Measurements from ENCODE around the gene IQGAP2. TPM values are rescaled to one million over a fixed set of nuclear protein-coding genes. Genes with fewer than 3 reads are reported as not detected.

The IQGAP2 gene
- total RNA-seq, 2 experiments from 2014 or later, result 62.7 to 72.1 TPM

DNA sequence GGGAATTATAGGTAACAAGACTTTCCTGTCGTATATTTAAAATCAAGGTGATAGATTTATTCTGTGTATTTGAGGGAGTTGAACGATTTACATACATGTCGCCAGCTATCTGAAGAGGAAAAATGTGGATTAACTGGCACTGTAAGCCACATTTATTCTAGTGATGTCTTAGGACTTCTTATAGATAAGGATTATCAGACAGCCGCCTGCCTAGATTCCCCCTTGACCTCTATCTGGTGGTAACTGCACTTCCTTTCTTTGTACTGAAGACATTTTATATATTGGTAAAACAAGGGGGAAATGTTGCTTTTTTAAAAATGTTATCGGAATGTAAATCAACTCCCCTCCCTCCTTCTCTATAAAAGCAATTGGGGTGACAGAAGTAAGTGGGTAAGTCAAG lies 259.4 kb downstream of the IQGAP2 start:
- H3K4me3 Mint-ChIP-seq, result no peak overlapping the region
- peaks cover 39% of the 10 kb centered on the region for H3K36me3 Mint-ChIP-seq (ENCODE audit: low read depth)
- POLR2A ChIA-PET, result no interaction called here
- no peak for DNase-seq
- ATAC-seq, result no peak
- H3K4me1 Mint-ChIP-seq (ENCODE audit: low read depth), result no peaks in the 10 kb centered on the region
- CTCF ChIA-PET, result interaction anchor here (1.9 kb wide), 1 partner anchor 112 kb away, joined by 6 read pairs; no protein-coding TSS in a partner anchor
- no peak overlapping the region for H3K27ac Mint-ChIP-seq
- no peaks in the 10 kb centered on the region for H3K9me3 Mint-ChIP-seq (ENCODE audit: insufficient read depth)
- H3K27me3 Mint-ChIP-seq (ENCODE audit: low read depth), result no peaks in the 10 kb centered on the region

DNA sequence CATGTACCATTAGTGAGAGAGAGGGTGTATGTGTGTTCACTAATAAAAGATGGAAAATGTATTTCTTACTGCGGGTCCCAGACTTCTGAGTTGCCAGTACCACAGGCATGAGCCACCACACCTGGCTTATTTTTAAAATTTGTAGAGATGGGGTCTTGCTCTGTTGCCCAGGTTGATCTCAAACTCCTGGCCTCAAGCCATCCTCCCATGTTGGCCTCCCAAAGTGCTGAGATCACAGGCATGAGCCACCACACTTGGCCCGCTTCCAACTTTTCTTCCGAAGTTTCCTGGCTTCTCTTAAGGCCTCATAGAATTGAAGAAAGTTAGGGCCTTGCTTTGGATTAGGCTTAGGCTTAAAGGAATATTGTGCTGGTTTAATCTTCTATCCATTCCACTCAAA lies 260.5 kb downstream of the IQGAP2 start:
- H3K27me3 Mint-ChIP-seq (ENCODE audit: low read depth), result no peaks in the 10 kb centered on the region
- CTCF ChIA-PET, result no interaction called here
- no peak overlapping the region for H3K4me3 Mint-ChIP-seq
- H3K27ac Mint-ChIP-seq, result no peak overlapping the region
- POLR2A ChIA-PET, result no interaction called here
- H3K36me3 Mint-ChIP-seq (ENCODE audit: low read depth), result peaks cover 35% of the 10 kb centered on the region
- H3K9me3 Mint-ChIP-seq (ENCODE audit: insufficient read depth), result no peaks in the 10 kb centered on the region
- no peaks in the 10 kb centered on the region for H3K4me1 Mint-ChIP-seq (ENCODE audit: low read depth)
- ATAC-seq, result no peak
- DNase-seq, result no peak

- peaks cover 35% of the 10 kb centered on the region for H3K36me3 Mint-ChIP-seq (ENCODE audit: low read depth)
- no peak for ATAC-seq
These were observed 261.0 kb downstream of the IQGAP2 start for GRCh38 chr5:76664079-76664478.

GRCh38 chr5:76667495-76667894 lies 264.4 kb downstream of the IQGAP2 start:
- CTCF ChIA-PET, result interaction anchor here (1.5 to 2.1 kb wide), 2 partner anchors 66 to 107 kb away, joined by 4 to 9 read pairs; no protein-coding TSS in a partner anchor
- peaks cover 52% of the 10 kb centered on the region for H3K36me3 Mint-ChIP-seq (ENCODE audit: low read depth)
- no peaks in the 10 kb centered on the region for H3K27me3 Mint-ChIP-seq (ENCODE audit: low read depth)
- POLR2A ChIA-PET, result no interaction called here
- no peaks in the 10 kb centered on the region for H3K9me3 Mint-ChIP-seq (ENCODE audit: insufficient read depth)
- no peaks in the 10 kb centered on the region for H3K4me1 Mint-ChIP-seq (ENCODE audit: low read depth)
- DNase-seq (no peak), ATAC-seq (no peak)
- no peak overlapping the region for H3K4me3 Mint-ChIP-seq
- H3K27ac Mint-ChIP-seq, result no peak overlapping the region

More at GRCh38 chr5:76664079-76664478, 261.0 kb downstream of the IQGAP2 start:
- POLR2A ChIA-PET, result no interaction called here
- CTCF ChIA-PET, result no interaction called here
- no peak overlapping the region for H3K27ac Mint-ChIP-seq
- H3K9me3 Mint-ChIP-seq (ENCODE audit: insufficient read depth), result no peaks in the 10 kb centered on the region
- no peak overlapping the region for H3K4me3 Mint-ChIP-seq
- DNase-seq, result no peak
- no peaks in the 10 kb centered on the region for H3K27me3 Mint-ChIP-seq (ENCODE audit: low read depth)
- no peaks in the 10 kb centered on the region for H3K4me1 Mint-ChIP-seq (ENCODE audit: low read depth)

GRCh38 chr5:76669245-76669644 lies 266.2 kb downstream of the IQGAP2 start:
- H3K4me1 Mint-ChIP-seq (ENCODE audit: low read depth), result no peaks in the 10 kb centered on the region

DNA sequence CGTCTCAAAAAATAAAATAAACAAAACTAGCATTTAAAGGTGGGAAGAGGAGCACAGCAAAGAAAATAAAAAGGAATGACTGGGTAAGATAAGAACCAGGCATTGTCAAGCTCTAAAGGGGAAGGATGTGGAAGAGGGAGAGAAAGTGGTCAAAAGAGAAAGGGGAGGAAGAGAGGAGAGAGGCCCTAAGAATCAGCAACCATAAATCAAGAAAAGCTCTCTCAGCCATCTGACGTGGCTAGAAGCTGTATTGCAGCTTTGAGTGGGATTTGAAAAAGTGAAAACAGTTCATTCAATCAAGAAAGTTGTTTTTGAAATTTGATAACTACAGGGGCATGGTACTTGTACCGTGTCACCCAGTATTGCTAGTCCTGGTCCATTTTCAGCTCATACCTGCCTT lies 267.4 kb downstream of the IQGAP2 start:
- Mint-ChIP-seq H3K9me3 (ENCODE audit: insufficient read depth) (no peaks in the 10 kb centered on the region), H3K4me3 (no peak overlapping the region), H3K36me3 (ENCODE audit: low read depth) (peaks cover 58% of the 10 kb centered on the region), H3K27ac (no peak overlapping the region), H3K27me3 (ENCODE audit: low read depth) (no peaks in the 10 kb centered on the region), H3K4me1 (ENCODE audit: low read depth) (no peaks in the 10 kb centered on the region)
- no peak for DNase-seq
- POLR2A ChIA-PET, result no interaction called here
- no peak for ATAC-seq
- CTCF ChIA-PET, result interaction anchor here (0.5 to 2.0 kb wide), 2 partner anchors 10 to 104 kb away, joined by 3 to 11 read pairs; no protein-coding TSS in a partner anchor

More at GRCh38 chr5:76669245-76669644, 266.2 kb downstream of the IQGAP2 start:
- DNase-seq (no peak), ATAC-seq (no peak)
- H3K4me3 Mint-ChIP-seq, result no peak overlapping the region
- no peaks in the 10 kb centered on the region for H3K9me3 Mint-ChIP-seq (ENCODE audit: insufficient read depth)
- H3K27ac Mint-ChIP-seq, result no peak overlapping the region
- ChIA-PET CTCF (interaction anchor here (1.2 to 2.0 kb wide), 2 partner anchors 47 to 105 kb away, joined by 3 to 11 read pairs; no protein-coding TSS in a partner anchor), POLR2A (no interaction called here)
- H3K36me3 Mint-ChIP-seq (ENCODE audit: low read depth), result peaks cover 58% of the 10 kb centered on the region
- H3K27me3 Mint-ChIP-seq (ENCODE audit: low read depth), result no peaks in the 10 kb centered on the region

- ATAC-seq (no peak), DNase-seq (no peak)
- Mint-ChIP-seq H3K9me3 (ENCODE audit: insufficient read depth) (no peaks in the 10 kb centered on the region), H3K4me3 (no peak overlapping the region), H3K36me3 (ENCODE audit: low read depth) (peaks cover 64% of the 10 kb centered on the region), H3K27me3 (ENCODE audit: low read depth) (no peaks in the 10 kb centered on the region), H3K4me1 (ENCODE audit: low read depth) (no peaks in the 10 kb centered on the region), H3K27ac (no peak overlapping the region)
- CTCF ChIA-PET, result interaction anchor here (1.0 kb wide), 1 partner anchor 102 kb away, joined by 3 read pairs; no protein-coding TSS in a partner anchor
- POLR2A ChIA-PET, result no interaction called here
These were observed 269.2 kb downstream of the IQGAP2 start for GRCh38 chr5:76672242-76672641.

- POLR2A ChIA-PET, result no interaction called here
- H3K27ac Mint-ChIP-seq, result no peak overlapping the region
- ATAC-seq (no peak), DNase-seq (no peak)
- H3K4me3 Mint-ChIP-seq, result no peak overlapping the region
- no peaks in the 10 kb centered on the region for H3K27me3 Mint-ChIP-seq (ENCODE audit: low read depth)
- H3K36me3 Mint-ChIP-seq (ENCODE audit: low read depth), result peaks cover 66% of the 10 kb centered on the region
- CTCF ChIA-PET, result interaction anchor here (1.2 to 1.7 kb wide), 3 partner anchors 11 to 101 kb away, joined by 4 to 8 read pairs (median 4); no protein-coding TSS in a partner anchor
- H3K4me1 Mint-ChIP-seq (ENCODE audit: low read depth), result no peaks in the 10 kb centered on the region
- no peaks in the 10 kb centered on the region for H3K9me3 Mint-ChIP-seq (ENCODE audit: insufficient read depth)
These were observed 270.0 kb downstream of the IQGAP2 start for GRCh38 chr5:76673125-76673524.

- Mint-ChIP-seq H3K4me3 (no peak overlapping the region), H3K27ac (no peak overlapping the region), H3K4me1 (ENCODE audit: low read depth) (no peaks in the 10 kb centered on the region), H3K36me3 (ENCODE audit: low read depth) (peaks cover 69% of the 10 kb centered on the region), H3K27me3 (ENCODE audit: low read depth) (no peaks in the 10 kb centered on the region), H3K9me3 (ENCODE audit: insufficient read depth) (no peaks in the 10 kb centered on the region)
- no peak for DNase-seq
- CTCF ChIA-PET, result interaction anchor here (0.7 to 1.7 kb wide), 4 partner anchors 10 to 100 kb away, joined by 3 to 8 read pairs (median 4); no protein-coding TSS in a partner anchor
- POLR2A ChIA-PET, result no interaction called here
- no peak for ATAC-seq
These were observed 271.4 kb downstream of the IQGAP2 start for GRCh38 chr5:76674330-76675066.

- no peak for ATAC-seq
- no peaks in the 10 kb centered on the region for H3K27me3 Mint-ChIP-seq (ENCODE audit: low read depth)
These were observed 272.3 kb downstream of the IQGAP2 start for GRCh38 chr5:76675364-76675763.

DNA sequence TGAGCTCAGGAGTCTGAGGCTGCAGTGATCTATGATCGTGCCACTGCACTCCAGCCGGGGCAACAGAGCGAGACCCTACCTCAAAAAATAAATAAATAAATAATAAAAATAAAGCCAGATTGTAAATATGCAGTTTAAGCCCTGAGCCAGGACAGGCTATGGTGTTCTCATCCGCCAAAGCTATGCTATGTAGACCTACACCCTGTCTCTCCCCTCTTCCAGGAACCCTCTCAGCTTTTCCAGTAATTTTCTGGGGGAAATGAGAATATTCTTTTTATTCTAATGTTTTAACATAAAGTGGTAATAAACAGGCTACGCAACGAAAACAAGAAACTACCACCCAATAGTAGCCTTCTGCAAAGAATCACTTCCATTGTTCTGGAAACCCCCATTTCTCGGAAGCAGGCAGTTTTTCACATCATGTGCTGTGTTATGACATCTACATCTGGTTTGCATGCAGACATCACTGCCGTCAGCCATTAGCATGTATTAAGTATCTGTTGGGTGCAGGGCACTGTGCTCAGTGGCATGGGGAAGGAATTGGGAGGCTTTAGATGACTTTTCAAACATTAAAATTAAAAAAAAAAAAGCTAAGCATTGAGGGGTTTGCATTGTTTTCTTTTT lies 274.9 kb downstream of the IQGAP2 start:
- no peak overlapping the region for H3K27ac Mint-ChIP-seq
- no peak overlapping the region for H3K4me3 Mint-ChIP-seq
- ATAC-seq (no peak), DNase-seq (no peak)
- peaks cover 59% of the 10 kb centered on the region for H3K36me3 Mint-ChIP-seq (ENCODE audit: low read depth)
- no peaks in the 10 kb centered on the region for H3K27me3 Mint-ChIP-seq (ENCODE audit: low read depth)
- peaks cover 2% of the 10 kb centered on the region for H3K4me1 Mint-ChIP-seq (ENCODE audit: low read depth)
- ChIA-PET POLR2A (no interaction called here), CTCF (interaction anchor here (2.3 kb wide), 1 partner anchor 97 kb away, joined by 7 read pairs; no protein-coding TSS in a partner anchor)
- no peaks in the 10 kb centered on the region for H3K9me3 Mint-ChIP-seq (ENCODE audit: insufficient read depth)

More at GRCh38 chr5:76675364-76675763, 272.3 kb downstream of the IQGAP2 start:
- Mint-ChIP-seq H3K4me3 (no peak overlapping the region), H3K27ac (no peak overlapping the region), H3K36me3 (ENCODE audit: low read depth) (peaks cover 70% of the 10 kb centered on the region), H3K4me1 (ENCODE audit: low read depth) (no peaks in the 10 kb centered on the region), H3K9me3 (ENCODE audit: insufficient read depth) (no peaks in the 10 kb centered on the region)
- no peak for DNase-seq
- CTCF ChIA-PET, result no interaction called here
- POLR2A ChIA-PET, result no interaction called here

DNA sequence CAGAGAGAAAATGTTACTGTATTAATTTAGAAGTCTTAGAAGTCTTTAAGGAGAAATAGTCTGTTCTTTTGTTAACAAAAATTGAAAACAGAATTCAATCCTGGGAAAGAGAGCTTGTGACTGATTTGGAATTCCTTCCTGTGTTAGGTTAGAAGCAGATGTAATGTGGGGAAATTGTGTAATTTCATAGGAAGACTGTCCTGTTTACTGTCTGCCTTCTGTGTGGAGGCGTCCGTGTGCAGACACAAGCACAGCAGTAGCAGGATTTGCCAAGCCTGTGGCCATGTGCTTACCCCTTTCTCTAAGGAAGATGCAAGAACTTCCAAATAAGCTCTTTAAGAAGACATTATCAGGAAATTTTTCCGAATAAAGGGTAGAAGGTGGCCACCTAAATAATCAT lies 276.1 kb downstream of the IQGAP2 start:
- POLR2A ChIA-PET, result no interaction called here
- no peaks in the 10 kb centered on the region for H3K9me3 Mint-ChIP-seq (ENCODE audit: insufficient read depth)
- CTCF ChIA-PET, result no interaction called here
- no peak overlapping the region for H3K27ac Mint-ChIP-seq
- ATAC-seq (no peak), DNase-seq (no peak)
- peaks cover 56% of the 10 kb centered on the region for H3K36me3 Mint-ChIP-seq (ENCODE audit: low read depth)
- H3K4me3 Mint-ChIP-seq, result no peak overlapping the region
- H3K4me1 Mint-ChIP-seq (ENCODE audit: low read depth), result peaks cover 2% of the 10 kb centered on the region
- no peaks in the 10 kb centered on the region for H3K27me3 Mint-ChIP-seq (ENCODE audit: low read depth)

Data from activated CD8-positive, alpha-beta T cell treated with anti-CD3 and anti-CD28 coated beads, Interleukin-2, amount 10 ng/mL, durations not matched to agents 7 days and 5 days (primary cell).